GM19452 (cell line): ENCODE data around the gene UNK.
"Not testable (repeated sequence)": the region's sequence is repeated elsewhere in the genome, so short reads cannot be mapped to it uniquely, and the experiment has no call there.

Experiments
- ATAC-seq: cut with Tn5 transposase; IDR thresholded peaks from one replicate; pipeline ENCODE4 v1.9.1; 2021; ENCODE audit not compliant: unreplicated experiment

Gene UNK

DNA sequence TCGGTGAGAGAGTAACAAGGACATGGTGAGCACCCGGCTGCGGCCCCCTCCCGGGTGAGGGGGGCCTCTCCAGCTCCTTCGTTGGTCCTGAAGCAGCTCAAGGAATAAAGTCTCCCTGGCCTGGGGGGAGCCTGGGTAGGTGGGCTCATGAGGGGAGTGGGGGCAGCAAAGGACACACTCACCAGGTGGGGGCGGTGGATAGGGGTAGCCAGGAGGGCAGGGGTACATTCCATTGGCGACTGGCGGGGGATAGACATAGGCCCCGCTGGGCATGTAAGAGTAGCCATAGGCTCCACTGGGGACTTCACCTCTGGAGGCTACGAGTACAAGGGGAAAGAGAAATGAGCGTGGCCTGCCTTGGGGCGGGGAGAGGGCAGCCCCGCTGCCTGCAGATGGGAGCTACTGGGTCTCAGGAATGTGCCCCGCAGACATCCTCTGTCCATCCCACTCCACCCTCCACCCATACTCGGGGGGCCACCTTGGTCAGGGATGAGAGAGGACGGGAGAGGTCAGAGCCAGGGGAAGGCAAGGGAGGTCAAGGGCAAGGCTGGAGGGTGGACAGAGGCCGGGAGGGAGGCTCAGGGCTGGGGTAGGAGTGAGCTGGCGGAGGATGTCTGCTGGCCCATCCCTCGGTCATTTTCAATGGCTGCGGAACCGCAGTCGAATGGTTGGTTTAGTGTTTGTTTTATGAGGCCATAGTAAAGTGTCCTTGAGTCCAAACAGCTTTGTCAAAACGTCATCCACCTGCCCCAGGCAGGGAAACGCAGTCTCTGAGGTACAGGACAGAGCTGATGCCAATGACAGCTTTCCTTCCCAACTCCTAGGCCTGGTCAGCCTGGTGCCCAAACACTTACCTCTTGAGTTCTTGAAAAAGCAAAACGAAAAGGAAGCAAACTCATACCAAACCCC lies 63.3 kb downstream of the UNK start:
- ATAC-seq, result no peak

DNA sequence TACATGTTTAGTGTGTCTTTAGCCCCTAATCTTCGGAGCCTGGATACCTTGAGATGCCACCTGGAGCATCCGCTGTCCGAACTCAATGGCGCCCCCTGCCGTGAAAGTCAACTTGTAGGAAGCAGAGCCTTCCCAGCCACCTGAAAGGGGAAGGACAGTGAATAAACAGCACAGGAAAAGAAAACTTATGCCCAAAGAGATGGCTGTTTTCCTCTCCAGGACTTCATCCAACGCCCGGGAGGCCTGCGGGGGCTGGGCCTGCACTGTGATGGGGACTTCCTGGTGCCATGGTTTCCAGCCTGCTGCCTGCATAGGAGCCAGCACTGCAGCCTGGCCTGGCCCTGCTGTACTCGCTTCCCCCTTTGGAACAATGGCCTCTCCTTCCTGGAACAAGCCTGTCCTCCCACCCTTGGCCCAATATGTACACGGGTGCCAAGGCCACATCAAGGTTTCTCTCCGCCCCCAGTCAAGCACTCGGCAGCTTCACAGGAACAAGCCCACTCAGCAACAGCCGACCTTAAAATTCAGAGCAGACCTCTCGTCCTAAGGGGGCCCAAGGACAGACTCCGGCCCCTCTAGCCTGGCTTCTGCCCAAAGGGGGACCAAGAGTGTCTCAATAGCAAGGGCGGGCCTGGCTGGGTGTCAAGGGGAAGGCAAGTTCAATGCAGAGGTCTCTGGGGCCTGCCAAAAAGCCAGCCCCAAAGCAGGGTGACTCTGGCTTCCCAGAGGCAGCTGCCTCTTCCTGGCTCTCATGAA lies 64.1 kb downstream of the UNK start:
- ATAC-seq, result no peak

DNA sequence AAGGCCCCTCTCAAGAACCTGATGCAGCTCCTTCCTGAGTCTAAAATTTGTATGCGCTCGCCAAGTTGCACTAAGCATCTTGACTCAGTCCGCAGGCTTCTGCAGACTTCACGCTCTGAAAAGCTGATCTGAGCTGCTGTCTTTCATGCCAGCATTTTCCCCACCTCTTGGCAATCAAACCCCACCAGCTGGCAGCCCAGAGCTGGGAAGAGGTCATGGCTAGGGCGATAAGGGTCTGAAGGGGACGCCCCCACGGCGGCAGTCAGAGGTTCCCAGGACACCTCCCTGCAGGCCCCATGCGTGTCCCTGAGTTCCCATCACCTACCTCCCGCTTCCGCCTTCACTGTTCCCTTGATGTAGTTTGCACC lies 64.7 kb downstream of the UNK start:
- no peak for ATAC-seq

DNA sequence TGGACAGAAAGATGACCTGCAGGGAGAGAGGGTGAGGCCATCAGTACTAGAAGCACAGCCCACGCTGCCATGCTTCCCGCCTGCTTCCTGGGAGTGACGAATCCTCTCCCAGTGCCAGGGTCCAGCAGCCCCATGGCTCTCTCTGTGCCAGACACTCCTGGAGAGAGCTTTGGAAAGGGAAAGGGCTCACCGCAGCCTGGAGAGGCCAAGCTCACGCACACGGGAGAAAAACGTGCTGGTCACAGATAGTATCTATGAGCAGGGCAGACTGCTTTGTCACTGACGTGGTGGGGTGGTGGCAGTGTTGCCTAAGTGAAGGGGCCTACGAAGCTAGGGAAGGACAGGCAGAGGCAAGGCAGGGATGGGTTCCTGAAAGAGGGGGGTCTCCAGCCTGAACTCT lies 65.1 kb downstream of the UNK start:
- ATAC-seq, result no peak

DNA sequence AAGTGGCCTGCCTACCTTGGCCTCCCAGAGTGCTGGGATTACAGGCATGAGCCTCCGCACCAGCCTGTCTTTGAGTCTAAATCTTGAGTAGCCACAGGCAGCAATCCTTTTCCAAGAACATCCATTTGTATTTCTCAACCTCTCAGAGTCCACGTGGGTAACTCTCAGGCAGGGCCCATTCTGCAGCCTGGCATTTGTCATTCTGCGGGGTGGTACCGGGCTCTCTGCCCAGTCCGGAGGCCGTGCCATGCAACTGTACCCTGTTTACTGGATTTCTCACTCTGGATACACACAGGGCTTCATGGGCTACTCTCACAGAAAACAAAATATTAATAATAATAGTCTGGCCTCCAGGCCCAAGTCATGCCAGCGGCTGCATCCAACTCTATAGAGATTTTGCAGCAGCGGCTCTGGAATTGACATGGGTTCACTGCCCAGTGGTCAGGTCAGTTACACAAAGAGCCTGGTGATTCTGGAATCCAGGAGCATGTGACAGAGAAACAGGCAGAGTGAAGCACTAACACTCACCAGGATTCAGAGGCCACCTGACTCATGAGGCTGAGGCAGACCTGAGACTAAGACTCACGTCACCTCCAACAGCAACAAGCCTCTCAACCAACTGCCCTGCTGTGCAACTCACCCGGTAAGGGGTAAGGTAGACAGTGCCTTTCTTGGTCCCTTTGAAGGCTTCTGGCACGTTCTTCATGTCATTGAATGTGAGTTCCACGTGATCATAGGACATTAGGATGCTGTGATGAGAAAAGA lies 66.5 kb downstream of the UNK start:
- no peak for ATAC-seq

DNA sequence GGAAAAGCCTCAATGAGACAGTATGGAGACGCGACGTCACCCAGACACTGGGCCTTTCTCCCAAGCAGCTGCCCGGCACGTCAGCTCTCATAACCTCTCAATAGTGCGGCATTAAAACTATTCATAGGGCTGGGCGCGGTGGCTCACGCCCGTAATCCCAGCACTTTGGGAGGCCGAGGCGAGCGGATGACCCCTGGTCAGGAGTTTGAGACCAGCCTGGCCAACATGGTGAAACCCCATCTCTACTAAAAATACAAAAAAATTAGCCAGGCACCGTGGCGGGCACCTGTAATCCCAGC lies 67.0 kb downstream of the UNK start:
- ATAC-seq, result not testable (repeated sequence)

DNA sequence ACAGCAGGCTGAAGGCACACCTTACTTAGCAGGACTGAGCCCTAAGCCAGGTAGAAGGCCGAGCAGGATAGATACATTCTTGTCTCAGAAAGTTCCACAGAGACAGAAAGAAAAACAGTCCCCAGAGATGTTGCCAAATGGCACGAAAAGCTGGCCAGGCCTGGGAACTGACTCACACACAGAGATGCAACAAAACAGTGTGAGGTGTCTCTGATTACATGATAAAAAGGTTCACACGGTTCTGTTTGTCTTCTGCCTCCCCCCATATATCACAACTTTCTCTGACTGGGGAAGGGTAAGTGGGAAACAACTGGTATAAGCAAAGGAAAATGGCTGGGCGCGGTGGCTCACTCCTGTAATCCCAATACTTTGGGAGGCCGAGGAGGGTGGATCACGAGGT lies 68.8 kb downstream of the UNK start:
- no peak for ATAC-seq

DNA sequence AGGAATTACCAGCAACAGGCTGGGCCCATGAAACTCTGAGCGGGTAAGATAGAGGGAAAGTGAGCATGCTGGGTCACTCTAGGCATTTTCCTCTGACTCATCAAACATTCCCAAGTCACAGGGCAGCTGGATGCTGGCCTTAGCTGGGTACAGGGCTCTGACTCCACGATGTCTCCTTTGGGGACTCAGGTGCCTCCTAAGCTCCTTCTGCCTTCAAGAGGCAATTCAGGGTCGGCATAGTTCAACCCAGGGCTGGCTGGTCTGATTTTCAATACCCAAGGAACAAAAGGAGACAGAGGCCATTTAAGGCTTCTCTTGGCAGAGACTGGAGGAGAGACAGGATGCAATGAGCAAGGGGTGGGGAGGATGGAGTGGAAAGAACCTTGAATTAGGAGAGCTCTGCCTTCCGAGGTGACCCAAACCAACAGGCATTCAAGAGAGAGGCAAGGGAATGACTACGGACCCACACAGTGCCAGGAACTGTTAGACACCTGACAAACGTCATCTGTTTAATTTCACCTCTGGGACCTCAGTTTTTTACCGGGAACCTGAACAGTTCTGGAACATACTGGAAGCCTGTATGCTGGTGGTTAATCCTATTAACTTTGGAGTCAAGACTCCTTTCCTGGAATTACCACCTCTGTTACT lies 69.6 kb downstream of the UNK start:
- no peak for ATAC-seq

DNA sequence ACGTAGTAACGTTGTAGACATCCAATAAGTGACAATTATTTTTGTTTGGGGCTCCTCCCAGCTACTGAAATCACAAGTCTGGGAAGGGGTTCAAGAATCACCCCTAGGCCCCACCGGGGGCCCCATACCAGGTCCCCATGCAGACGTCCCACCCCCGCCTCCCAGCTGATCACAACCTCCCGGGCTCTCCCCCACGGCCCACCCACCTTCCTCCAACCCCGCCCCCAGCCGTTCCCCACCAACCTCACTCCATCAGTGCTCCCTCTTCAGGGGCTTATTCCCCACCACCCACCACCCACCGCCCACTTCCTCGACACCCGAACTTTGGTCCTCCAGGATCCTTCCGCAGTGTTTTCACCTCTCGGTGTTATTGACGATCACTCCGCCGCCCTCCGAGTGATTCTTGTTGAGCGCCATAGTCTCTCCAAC lies 70.3 kb downstream of the UNK start:
- no peak for ATAC-seq

DNA sequence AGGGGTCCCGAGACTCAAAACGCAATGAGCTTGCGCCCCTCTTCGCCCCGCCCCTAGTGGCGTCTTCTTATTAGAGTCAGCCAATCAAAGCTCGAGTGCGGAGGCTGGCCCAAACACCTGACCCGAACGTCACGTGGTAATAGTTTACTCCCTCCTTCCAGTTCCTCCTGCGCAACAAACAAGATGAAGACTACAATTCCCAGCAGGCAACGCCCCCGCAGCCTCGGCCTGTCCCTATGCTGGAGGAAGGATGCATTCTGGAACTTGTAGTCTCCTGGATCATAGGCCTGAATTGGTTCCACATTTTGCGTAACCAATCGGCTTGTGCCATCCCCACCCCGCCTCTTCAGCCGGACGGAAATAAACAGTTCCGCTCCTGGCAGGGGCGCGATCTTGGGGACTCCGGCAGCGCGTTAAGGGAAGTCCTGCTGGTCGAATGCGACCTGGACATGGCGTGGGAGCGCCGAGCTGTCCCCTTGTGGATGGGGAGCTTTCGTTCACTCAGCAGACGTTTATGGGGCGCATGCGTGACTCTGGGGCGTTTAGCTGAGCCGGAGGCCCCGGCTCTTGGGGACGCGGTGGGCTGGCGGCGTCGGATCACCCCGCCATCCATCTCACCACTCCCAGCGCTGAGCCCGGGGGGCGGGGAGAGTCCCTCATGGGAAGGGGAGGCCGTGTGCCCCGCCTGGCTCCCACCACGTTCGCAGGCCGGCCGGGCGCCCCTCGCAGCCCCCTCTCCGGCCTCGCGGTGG lies 70.9 kb downstream of the UNK start, which contains the start of gene WBP2:
WBP2 (minus strand) TSS at position 26 of the 752 bp plus-strand sequence. CDS start 38 bp downstream, outside the sequence.
- ATAC-seq, result peak; percentile 80

DNA sequence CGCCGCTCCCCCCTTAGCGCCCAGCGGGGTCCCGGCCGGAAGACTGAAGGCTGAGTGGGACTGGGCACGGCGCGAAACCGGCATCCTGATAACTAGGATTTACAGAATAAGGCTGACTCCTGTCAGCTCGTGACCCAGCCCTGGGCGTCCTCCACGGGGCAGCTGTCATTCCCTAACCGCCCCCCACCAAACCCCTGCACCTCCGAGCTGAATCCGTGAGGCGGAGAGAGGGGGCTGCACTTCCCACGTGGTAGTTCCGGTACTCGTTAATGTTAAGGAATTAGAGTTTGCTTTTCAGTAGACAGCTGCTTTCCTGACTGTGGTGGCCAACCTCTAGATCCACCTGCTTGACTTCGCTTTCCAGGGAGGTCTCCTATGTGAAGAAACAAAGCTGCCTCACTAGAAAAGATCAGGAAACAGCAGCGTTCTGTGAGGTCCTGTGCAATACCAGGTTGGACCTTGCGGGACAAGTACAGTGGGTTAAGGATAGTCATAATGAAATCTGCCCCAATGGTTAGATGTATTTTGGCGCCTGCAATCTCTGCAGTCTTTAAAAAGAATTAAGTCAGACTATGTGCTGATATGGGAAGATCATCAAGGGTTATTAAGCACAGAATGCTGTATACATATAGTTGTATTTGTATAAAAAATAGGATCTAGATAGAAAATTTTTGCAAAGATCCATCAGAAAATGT lies 71.6 kb downstream of the UNK start:
- peak; percentile 27 for ATAC-seq

DNA sequence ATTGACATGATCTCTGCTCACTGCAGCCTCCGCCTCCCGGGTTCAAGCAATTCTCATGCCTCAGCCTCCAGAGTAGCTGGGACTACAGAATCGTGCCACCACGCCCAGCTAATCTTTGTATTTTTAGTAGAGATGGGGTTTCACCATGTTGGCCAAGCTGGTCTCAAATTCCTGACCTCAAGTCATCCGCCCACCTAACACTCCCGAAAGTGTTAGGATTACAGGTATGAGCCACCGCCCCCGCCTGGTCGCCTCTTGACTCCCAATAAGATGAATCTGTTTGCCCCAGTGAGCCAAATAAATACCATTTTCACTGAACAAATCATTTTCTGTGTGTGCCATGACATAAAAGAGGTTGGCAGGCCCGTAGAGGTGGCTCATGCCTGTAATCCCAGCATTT lies 74.8 kb downstream of the UNK start:
- not testable (repeated sequence) for ATAC-seq

DNA sequence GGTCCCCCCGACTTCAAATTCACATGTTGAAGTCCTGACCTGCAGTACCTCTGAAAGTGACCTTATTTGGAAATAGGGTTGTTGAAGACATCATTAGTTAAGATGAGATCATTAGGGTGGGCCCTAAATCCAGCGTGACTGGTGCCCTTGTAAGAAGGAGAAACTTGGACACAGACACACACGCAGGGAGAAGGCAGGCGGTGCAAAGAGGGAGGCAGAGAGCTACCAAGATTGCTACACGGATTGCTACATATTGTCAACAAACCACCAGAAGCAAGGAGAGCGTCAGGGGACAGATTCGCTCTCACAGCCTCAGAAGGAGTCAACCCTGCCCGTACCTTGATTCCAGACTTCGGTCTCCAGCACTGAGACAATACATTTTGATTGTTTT lies 77.3 kb downstream of the UNK start:
- no peak for ATAC-seq

DNA sequence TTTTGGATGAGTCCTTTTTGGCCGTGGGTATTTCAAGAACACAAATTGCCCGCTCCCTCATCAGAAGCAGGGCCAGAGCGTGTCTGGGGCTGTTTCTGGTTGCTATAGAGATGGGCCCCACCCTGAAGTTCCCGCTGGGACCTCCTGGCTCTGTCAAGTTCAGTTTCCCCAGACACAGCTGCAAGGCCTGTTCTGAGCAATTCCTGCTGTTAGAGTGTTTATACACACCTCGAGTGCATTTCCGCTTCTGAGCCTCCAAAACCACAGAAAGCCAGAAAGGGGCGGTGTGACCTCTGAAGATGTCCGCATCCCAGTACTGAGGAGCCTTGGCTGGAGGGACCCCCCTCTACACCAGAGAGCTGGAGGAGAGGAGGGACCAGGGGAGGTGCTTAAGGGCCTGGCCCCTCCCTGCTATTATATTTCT lies 79.9 kb downstream of the UNK start:
- peak; percentile 74 for ATAC-seq

DNA sequence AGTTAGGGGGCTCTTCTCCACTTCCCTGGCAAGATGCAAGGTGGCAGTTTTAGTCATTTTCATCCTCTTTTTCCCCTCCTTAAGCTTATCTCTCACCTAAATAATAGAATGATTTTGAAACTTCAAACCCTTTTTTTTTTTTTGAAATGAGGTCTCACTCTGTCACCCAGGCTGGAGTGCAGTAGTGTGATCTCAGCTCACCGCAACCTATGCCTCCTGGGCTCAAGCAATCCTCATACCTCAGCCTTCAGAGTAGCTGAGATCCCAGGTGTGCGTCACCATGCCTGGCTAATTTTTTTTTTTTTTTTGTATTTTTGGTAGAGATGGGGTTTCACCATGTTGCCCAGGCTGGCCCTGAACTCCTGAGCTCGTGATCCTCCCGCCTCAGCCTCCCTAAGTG lies 80.3 kb downstream of the UNK start:
- ATAC-seq, result peak; percentile 22

DNA sequence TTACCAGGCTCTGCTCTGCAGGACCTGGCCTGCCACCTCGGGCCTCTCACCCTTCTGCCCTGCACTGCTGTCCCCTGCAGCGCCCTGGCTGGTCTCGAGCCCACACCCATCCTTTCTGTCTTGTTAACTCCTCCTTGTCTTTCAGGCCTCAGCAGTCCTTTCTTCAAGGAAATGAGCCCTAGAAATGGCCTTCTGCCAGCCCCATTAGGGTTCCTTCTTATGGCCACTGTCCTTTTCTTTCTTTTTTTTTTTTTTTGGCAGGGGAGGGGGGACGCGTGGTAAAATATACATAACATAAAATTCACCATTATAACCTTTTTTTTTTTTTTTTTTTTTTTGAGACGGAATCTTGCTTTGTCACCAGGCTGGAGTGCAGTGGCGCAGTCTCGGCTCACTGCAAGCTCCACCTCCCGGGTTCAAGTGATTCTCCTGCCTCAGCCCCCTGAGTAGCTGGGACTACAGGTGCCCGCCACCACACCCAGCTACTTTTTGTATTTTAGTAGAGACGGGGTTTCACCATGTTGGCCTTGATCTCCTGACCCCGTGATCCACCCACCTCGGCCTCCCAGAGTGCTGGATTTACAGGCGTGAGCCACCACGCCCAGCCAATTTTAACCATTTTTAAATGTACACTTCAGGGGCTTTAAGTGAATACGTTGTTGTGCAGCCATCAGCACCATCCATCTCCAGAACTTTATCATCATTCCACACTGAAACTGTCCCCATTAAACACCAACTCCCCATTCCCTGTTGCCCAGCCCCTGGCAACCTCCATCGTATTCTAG lies 81.0 kb downstream of the UNK start:
- not testable (repeated sequence) for ATAC-seq

DNA sequence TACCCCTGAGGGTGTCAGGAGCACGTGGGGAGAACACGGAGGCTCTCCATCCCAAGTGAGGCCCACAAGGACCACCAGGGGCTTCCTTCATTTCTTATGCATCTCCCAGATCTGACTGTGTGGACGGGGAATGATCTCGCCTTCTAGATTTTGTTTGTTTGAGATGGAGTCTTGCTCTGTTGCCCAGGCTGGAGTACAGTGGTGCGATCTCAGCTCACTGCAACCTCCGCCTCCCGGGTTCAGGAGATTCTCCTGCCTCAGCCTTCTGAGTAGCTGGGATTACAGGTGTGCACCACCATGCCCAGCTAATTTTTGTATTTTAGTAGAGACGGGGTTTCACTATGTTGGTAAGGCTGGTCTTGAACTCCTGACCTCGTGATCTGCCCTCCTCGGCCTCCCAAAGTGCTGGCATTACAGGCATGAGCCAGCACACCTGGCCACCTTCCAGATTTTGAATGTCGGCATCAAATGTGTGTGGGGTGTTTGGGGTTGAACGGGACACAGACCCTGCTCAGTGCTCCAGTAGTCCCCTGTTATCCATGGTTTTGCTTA lies 84.2 kb downstream of the UNK start:
- ATAC-seq, result not testable (repeated sequence)

DNA sequence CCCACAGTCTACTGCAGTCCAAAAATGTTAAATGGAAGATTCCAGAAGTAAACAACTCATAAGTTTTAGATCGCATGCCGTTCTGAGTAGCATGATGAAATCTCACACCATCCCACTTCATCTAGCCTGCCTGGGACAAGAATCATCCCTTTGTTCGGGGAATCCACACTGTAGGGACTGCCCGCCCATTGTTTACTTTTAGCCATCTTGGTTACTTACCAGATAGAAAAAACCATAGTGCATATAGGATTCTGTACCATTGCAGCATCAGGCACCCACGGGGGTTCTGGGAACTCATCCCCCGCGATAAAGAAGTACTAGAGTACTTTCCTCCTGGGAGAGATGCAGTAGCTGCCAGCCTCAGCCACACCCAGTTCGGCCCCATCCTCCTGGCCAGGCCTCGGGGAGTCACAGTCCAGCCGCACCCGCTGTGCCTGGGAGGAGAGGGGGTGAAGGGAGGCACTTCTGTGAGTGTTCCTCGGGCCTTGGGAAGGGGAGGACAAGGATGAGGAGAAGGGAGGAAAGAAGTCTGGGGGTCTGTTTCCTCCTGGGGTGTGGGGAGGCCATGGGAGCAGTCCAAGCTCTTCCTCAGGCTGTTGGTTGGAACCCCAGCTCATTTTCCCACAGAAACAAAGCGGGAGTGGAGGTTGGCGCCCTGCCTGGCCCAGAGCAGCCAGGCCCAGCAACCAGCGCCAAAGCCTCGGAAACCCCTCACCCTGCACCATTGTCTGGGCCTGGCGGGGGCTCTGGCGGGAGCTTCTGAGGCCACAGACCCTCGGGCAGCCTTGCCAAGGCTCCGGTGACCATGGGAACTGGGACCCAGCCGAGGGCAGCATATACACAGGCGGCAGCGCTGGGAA lies 84.9 kb downstream of the UNK start:
- ATAC-seq, result no peak
